ENCODE results near the gene PRPS1.

DNA sequence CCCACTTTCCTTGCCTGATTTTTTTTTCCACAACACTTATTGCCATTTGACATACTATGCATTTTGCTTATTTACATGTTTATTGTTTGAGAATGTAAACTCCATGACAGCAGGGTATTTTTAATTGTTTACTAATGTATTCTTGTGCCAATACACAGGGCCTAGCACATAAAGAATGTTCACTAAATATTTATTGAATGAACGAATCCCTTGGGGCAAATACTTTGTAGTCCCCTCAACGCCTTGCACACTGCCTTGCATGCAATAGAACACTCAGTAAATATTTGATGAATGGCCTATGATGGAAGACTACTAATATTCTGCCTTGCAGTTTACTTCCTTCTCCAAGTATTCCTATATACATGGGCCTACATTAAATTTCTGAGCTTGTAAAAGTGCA, 1.4 kb upstream of the PRPS1 start:
- TF ChIP-seq, protein P1, sequence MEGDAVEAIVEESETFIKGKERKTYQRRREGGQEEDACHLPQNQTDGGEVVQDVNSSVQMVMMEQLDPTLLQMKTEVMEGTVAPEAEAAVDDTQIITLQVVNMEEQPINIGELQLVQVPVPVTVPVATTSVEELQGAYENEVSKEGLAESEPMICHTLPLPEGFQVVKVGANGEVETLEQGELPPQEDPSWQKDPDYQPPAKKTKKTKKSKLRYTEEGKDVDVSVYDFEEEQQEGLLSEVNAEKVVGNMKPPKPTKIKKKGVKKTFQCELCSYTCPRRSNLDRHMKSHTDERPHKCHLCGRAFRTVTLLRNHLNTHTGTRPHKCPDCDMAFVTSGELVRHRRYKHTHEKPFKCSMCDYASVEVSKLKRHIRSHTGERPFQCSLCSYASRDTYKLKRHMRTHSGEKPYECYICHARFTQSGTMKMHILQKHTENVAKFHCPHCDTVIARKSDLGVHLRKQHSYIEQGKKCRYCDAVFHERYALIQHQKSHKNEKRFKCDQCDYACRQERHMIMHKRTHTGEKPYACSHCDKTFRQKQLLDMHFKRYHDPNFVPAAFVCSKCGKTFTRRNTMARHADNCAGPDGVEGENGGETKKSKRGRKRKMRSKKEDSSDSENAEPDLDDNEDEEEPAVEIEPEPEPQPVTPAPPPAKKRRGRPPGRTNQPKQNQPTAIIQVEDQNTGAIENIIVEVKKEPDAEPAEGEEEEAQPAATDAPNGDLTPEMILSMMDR (IDR thresholded peaks at IDR 0.05) = no peak
- no peak for TF ChIP-seq POLR2AphosphoS5 (IDR thresholded peaks at IDR 0.05)

Data from prostate gland (tissue), 2 donors.